Gastroesophageal sphincter (tissue), 3 donors: ENCODE measurements around the gene PLA2G4D.

ENCODE experiments used
- EP300 ChIP-seq: sonication (generic); formaldehyde crosslinking; IDR thresholded peaks from one replicate; pipeline ENCODE4 v1.6.1; 2017; ENCODE audit warnings: antibody characterized with exemption, mild to moderate bottlenecking
- POLR2A ChIP-seq, 2 donors: fragments of 450-650 bp; IDR thresholded peaks; one replicate each; pipeline ENCODE4 v1.6.1; 2017; ENCODE audit warnings: antibody characterized with exemption in 2 of 2, mild to moderate bottlenecking in 2 of 2, moderate library complexity in 1 of 2
- POLR2AphosphoS5 ChIP-seq: sonication (generic); formaldehyde crosslinking; IDR thresholded peaks from one replicate; pipeline ENCODE4 v1.6.1; 2017; ENCODE audit warnings: antibody characterized with exemption
- TF ChIP-seq, protein P1 (sequence below), 4 experiments: fragments of 200-600 bp in 2 of 4; fragments of 450-650 bp in 2 of 4; sonication (generic) in 1 of 4; IDR thresholded peaks; one replicate each; pipeline ENCODE4 v1.5.1; 2017 to 2019; ENCODE audit warnings: antibody characterized with exemption in 4 of 4, mild to moderate bottlenecking in 2 of 4, moderate library complexity in 2 of 4

DNA sequence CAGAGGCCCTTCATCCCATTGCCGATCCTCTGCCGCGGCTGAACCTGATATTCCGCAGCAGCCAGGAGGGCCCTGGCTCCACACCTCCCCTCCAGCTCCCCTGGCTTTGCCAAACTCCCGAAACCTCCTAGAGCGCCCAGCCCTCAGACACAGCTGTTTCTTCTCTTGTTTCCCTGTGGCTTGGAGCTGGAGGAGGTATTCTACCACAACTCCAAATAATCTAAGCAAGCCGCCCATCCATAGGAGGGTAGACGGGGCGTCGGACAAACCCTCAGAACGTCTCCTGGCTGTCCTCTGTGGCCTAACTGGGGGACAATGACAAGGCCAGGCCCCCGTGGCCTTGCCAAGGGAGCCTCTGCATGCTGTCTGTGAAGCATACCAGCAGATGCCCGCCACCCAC lies 10.4 kb downstream of the PLA2G4D start:
- TF ChIP-seq POLR2A (IDR thresholded peaks at IDR 0.05) (no peak), POLR2AphosphoS5 (no peak), EP300 (no peak)
- TF ChIP-seq, protein P1, sequence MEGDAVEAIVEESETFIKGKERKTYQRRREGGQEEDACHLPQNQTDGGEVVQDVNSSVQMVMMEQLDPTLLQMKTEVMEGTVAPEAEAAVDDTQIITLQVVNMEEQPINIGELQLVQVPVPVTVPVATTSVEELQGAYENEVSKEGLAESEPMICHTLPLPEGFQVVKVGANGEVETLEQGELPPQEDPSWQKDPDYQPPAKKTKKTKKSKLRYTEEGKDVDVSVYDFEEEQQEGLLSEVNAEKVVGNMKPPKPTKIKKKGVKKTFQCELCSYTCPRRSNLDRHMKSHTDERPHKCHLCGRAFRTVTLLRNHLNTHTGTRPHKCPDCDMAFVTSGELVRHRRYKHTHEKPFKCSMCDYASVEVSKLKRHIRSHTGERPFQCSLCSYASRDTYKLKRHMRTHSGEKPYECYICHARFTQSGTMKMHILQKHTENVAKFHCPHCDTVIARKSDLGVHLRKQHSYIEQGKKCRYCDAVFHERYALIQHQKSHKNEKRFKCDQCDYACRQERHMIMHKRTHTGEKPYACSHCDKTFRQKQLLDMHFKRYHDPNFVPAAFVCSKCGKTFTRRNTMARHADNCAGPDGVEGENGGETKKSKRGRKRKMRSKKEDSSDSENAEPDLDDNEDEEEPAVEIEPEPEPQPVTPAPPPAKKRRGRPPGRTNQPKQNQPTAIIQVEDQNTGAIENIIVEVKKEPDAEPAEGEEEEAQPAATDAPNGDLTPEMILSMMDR (IDR thresholded peaks at IDR 0.05): no peak
